NCI-H2196 treated with DMSO at 0.1 percent for 48 hours (cell line): ENCODE measurements around the gene DUSP8.
"Not testable (repeated sequence)": the region's sequence is repeated elsewhere in the genome, so short reads cannot be mapped to it uniquely, and the experiment has no call there.

Experiments used
- DNase-seq: peaks from one replicate; lab custom pipeline; 2025; ENCODE audit not compliant: unreplicated experiment; lab: John Stamatoyannopoulos, UW

DUSP8 gene

GRCh38 chr11:1572197-1573076 is at the start of gene DUSP8:
Gene DUSP8 (minus strand): TSS chr11:1572271. CDS start chr11:1565826, 6,445 bp downstream.
- peak; percentile 85 for DNase-seq

DNA sequence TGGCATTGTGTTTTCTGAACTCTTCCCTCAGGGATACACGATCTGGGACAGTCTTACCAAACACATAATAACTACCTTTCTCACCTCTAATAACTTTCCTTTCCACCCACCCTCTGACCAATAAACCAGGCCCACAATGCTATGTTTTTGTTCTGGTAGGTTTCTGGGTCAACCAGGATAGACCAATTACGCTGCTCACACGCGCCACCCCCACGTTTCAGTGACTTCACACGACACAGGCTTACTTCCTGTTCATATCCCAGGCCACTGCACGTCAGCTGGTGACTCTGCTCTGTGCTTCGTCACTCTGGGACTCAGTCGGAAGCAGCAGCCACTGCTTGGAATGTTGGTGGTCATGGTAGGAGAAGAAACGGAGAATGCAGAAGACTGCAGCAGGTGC is 47.4 kb upstream of the DUSP8 start:
- no peak for DNase-seq

- no peak for DNase-seq
Observed at GRCh38 chr11:1618231-1618630, 46.2 kb upstream of the DUSP8 start.

GRCh38 chr11:1608363-1608762 is 36.3 kb upstream of the DUSP8 start, which contains the start of gene KRTAP5-3:
Gene KRTAP5-3 (minus strand): TSS chr11:1608463. CDS start chr11:1608385, 78 bp downstream.
- no peak for DNase-seq

DNA sequence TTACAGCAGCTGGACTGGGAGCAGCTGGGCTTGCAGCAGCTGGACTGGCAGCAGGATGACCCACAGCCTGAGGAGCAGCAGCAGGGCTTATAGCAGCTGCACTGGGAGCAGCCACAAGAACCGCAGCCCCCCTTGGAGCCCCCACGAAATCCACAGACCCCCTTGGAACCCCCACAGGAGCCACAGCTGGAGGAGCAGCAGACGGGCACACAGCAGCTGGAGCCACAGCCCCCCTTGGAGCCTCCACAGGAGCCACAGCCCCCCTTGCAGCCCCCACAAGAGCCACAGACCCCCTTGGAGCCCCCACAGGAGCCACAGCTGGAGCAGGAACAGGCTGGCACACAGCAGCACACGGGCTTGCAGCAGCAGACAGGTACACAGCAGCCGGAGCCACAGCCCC is 35.8 kb upstream of the DUSP8 start:
- DNase-seq: not testable (repeated sequence)

DNA sequence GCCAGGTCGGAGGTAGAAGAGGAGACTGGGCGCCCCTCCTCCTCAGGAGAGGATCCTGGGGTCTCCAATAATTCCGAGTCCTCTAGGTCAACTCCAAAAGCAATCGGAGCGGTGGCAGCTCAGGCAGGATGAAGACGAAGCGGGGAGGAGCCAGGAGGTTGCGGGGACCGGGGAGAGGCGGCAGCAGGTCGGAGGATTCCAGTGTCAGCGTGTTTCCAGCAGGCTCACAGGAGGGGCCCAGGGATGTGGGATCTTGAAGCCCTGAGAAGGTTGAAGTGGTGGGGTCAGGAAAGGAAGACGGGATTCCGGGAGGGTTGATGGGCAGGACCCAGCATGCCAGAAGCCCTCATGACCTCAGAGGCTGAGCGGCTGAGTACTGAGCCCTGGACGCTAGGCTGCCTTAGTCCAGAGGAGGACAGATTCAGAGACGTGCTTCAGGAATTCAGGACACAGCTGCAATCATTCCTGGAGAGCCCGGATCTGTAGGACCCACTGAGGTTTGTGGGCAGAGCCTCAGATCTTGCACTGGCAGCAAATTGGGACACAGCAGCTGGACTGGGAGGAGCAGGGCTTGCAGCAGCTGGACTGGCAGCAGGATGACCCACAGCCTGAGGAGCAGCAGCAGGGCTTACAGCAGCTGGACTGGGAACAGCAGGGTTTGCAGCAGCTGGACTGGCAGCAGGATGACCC is 35.2 kb upstream of the DUSP8 start:
- not testable (repeated sequence) for DNase-seq

GRCh38 chr11:1605923-1606322 is 33.9 kb upstream of the DUSP8 start:
- DNase-seq: not testable (repeated sequence)

- no peak for DNase-seq
Observed at GRCh38 chr11:1604711-1605110, 32.6 kb upstream of the DUSP8 start.

DNA sequence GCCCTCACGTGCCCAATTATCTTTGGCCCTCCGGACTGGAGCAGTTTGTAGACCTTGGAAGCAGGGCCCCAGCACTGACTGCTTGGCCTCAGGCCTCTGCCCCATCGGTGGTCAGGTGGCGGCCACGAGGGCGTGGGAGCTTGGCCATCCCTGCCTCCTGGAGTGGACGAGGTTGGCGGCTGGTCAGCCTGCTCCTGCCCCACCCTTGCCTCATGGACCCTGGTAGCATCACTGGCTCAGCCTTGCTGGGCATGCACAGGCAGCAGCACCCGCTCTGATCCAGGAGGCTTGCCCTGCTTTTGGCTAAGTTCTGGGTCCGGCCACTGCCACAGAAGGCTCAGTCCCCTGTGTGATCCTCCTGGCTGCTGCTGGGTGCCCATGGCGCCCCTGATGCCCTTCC is 32.1 kb upstream of the DUSP8 start:
- DNase-seq: no peak

- DNase-seq: no peak
Observed at GRCh38 chr11:1603629-1604028, 31.6 kb upstream of the DUSP8 start.

- not testable (repeated sequence) for DNase-seq
Observed at GRCh38 chr11:1601663-1602062, 29.6 kb upstream of the DUSP8 start.

GRCh38 chr11:1600626-1601025 is 28.6 kb upstream of the DUSP8 start:
- no peak for DNase-seq

DNA sequence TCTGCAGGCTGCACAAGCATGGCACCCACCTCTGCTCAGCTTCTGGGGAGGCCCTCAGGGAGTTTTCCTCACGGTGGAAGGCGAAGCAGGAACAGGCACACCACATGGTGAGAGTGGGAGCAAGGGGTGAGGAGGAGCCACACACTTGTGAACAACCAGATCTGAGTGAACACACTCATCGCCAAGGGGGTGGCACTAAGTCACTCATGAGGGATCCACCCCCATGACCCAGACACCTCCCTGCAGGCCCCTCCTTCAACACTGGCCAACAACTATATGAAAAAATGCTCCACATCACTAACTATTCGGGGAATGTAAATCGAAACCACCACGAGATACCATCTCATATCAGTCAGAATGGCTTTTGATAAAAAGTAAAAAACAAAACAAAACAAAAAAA is 26.7 kb upstream of the DUSP8 start:
- DNase-seq: no peak

- DNase-seq: not testable (repeated sequence)
Observed at GRCh38 chr11:1598406-1598805, 26.3 kb upstream of the DUSP8 start.

- no peak for DNase-seq
Observed at GRCh38 chr11:1597994-1598380, 25.9 kb upstream of the DUSP8 start, which contains the start of gene KRTAP5-2. Gene KRTAP5-2 (minus strand): TSS chr11:1598294. CDS start chr11:1598250, 44 bp downstream.

GRCh38 chr11:1597331-1597993 is 25.4 kb upstream of the DUSP8 start:
- no peak for DNase-seq

- not testable (repeated sequence) for DNase-seq
Observed at GRCh38 chr11:1596576-1597121, 24.6 kb upstream of the DUSP8 start.

DNA sequence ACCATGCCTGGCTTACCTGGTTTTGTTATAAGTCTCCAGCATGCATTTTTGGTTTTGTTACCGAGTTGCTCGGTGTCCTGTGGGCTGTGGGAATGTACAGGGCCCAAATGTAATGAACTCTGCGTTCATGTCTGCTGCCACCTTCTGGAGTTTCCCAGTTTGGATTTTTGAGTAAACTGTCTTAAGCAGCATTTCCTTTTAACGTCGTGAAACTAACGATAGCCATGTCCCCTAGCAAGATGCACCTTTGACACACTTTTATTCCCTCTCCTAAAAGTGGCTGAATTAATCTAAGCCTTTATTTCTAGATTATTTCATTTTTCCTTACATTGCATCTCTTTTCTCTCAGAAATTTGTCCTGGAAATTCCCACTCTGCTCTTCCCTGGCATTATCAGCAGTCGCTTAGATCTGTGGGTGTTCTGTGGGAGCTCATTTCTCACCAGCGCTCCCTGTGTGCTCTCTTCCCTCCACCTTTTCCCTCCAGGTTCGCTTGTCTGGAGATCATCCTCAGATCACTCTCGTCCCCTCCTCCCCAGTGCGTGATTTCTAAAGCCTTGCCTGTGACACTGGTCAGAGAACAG is 24.0 kb upstream of the DUSP8 start:
- DNase-seq: not testable (repeated sequence)

- no peak for DNase-seq
Observed at GRCh38 chr11:1592628-1593027, 20.6 kb upstream of the DUSP8 start.

GRCh38 chr11:1589996-1590395 is 17.9 kb upstream of the DUSP8 start:
- DNase-seq: no peak
